HG03469 (cell line): Measurements from ENCODE around the gene CHCHD5.
"Not testable (repeated sequence)": the region's sequence is repeated elsewhere in the genome, so short reads cannot be mapped to it uniquely, and the experiment has no call there.

Experiments
- ATAC-seq: cut with Tn5 transposase; IDR thresholded peaks from one replicate; pipeline ENCODE4 v1.9.1; 2021; ENCODE audit warnings: mild to moderate bottlenecking, moderate library complexity, moderate number of reproducible peaks; ENCODE audit not compliant: unreplicated experiment

The CHCHD5 gene, protein sequence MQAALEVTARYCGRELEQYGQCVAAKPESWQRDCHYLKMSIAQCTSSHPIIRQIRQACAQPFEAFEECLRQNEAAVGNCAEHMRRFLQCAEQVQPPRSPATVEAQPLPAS

DNA sequence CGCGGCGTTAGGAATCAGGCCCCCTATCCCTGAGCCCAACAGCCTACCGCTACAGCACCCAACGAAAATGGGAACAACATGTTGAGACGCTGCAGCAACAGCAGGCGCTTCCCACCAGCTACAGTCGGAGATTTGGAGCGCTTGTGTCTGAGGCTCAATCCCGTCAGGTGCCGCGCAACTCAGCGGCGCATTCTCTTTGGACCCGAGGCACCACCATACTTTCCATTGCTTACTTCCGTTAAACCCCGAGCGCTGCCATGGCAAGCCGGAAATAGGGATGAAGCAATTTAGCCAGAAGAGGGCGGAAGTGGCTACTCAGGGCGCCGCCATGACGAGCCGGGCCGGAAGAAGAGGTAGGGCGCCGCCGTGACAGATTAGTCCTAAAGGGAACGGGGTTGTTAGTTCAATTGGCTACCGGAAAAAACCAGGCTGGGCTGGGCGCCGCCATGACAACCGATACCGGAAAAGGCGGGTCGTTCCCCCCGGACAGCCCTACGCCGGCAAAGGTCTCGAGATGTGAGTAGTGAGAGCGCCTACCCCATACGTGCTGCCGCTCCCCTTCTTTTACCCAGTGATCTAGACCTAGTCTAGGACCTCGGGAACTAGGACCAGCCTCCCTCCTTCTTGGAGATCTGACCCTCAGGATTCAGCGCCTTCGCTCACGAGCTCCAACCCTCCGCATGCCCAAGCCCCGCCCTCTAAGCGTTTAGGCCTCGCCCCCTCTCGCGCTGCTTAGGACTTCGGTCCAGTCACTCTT lies at the start of gene CHCHD5:
CHCHD5 (plus strand) TSS at position 476 of the 757 bp plus-strand sequence; CDS start at position 515, 39 bp downstream.
- peak; percentile 68 for ATAC-seq

DNA sequence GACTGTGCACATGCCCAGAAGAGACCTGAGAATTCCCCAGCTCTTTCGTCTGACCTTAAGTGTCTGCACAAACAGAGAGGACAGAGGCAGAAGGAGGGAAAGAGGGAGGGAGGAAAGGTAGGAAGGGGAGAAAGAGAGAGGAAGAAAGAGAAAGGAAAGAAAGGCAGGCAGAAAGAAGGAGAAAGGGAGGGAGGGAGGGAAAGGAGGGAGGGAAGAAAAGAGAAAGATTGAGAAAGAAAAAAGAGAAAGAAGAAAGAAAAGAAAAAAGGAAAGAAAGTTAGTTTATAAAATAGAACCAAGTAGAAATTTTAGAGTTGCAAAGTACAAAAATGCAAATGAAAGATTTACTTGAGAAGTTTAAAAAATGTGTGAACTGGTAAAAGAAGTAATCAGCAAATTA lies 49.6 kb upstream of the CHCHD5 start:
- ATAC-seq, result no peak

DNA sequence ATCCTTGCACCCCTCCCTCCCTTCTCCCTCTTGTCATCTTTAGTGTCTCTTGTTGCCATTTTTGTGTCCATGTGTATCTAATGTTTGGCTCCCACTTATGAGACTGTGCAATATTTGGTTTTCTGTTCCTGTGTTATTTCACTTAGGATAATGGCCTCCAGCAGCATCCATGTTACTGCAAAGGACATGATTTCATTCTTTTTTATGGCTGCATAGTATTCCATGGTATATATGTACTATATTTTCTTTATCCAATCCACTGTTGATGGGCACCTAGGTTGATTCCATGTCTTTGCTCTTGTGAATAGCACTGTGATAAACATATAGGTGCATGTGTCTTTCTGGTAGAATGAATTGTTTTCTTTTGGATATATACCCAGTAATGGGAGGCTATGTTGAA lies 47.7 kb upstream of the CHCHD5 start:
- ATAC-seq, result not testable (repeated sequence)

DNA sequence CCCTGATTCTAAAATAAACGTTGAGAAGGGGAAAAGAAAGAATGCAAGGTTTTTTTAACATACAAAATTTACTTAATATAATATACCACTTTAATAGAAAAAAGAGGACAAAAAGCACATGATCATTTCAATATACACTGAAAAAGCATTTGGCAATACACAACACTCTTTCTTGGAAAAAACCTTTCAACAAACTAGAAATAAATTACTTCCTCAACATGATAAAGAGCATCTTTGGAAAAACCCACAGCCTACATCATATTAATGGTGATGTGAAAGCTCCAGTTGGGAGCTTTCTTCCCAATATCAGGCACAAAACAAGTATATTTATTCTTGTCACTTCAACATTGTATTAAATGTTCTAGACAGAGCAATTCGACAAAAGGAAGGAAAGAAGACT lies 45.1 kb upstream of the CHCHD5 start:
- no peak for ATAC-seq

DNA sequence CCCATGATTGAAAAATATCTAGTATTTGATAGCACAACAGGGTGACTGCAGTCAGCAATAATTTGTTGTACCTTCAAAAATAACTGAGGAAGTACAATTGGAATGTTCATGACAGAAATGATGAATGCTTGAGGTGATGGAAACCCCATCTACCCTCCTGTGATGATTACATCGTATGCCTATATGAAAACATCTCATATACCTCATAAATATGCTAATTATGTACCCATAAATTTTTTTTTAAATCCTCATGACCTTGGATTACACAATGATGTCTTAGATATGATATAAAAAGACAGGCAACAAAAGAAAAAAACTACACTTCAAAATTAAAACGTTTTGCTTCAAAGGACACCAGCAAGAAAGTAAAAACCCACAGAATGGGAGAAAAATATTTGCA lies 43.5 kb upstream of the CHCHD5 start:
- no peak for ATAC-seq

DNA sequence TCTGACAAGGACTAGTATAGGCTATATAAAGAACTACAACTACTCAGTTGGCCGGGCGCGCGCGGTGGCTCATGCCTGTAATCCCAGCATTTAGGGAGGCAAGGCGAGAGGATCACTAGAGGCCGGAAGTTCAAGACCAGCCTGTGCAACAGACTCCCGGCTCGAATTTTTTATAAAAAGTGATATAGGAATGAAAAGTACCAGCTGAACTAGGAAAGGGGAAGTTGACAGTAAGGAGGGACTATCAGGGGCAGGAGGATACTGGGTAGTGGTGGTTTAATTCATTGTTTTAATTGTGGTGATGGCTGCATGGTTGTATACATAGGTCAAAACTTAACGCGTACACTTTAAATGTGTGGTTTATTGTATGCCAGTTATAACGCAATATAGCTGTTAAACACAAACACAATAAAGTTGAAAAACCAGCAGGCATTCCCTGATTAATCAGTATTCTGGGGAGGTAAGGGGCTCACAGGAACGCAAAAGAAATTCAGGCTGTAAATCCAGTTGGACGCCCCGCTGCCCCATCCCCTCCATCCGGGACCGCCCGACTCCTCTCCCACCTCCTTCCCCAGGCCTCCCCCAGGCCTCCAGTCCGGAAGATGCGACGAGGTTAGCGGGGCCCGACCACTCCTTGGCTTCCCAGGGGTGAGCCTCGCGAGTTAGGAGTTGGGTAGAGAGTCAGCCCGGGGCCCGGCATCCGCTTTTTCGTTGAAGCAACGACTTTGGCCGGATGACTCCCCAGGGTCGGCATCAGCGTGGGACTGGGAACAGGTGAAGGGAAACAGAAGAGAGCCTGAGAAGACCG lies 42.9 kb upstream of the CHCHD5 start:
- peak; percentile 14 for ATAC-seq

DNA sequence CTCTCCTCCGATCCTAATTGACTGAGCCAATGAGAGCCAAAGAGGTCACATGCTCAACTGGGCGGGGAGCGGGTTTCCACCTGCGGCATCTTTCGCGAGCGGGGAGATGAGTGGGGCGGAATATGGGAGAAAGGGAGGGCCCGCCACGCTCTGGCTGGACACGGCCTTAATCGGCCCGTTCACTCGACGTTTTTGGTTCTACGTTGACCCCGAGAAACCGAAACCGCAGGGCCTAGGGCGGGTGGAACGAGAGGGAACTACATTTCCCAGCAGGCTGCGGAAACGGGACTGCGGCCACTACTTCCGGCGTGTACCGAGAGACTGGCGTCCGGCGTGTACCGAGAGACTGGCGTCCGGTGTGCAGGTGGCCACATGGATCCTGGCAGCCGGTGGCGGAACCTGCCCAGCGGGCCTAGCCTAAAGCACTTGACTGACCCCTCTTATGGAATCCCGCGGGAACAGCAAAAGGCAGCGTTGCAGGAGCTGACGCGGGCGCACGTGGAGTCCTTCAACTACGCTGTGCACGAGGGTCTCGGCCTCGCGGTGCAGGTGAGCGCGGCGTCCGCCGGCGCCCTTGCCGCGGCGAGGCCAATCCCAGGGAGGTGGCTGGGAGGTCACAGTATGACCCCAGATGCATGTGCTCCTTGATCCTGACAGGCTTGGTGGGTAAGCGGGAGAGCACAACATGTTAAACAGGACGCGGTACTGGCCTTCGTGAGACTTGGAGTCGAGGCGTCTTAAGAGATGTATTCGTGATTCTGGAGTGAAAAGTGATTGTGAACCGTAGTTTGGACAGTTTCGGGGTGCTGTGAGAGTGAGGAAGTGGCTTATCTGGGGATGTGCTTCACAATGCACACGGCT lies 42.1 kb upstream of the CHCHD5 start, which contains the start of gene POLR1B:
POLR1B (plus strand) TSS at position 343 of the 861 bp plus-strand sequence; CDS start at position 373, 30 bp downstream.
- peak; percentile 63 for ATAC-seq

DNA sequence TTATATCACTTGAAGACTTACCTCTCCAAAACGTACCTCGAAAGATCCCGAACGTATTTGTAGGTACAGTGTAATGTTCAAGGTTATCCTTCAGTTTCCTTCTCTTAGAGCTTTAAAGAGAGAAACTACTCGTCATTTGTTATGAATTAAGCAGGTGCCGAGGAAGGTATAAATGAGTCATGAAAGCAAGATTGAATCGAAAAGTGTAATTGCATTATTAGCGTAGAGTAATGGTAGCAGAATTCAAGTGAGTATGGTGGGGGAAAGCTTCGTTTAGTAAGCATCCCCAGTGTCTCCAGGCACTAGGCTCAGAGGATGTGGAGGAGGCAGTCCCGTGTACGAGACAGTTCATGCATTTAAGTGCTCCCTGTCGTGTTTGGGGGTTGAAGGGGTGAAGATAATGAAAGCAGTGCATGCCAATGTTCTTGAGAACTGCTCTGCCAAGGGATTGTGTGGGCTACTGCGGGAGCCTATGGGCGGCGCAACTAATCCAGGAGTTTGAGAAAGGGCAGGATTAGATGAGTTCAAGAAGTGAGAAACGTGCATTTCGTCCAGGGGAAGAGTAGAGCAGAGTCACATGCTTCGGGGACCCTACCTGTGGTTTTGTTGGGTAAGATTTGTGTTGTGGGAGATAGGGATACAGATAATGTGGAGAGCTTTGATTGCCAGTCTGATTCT lies 41.3 kb upstream of the CHCHD5 start:
- no peak for ATAC-seq

DNA sequence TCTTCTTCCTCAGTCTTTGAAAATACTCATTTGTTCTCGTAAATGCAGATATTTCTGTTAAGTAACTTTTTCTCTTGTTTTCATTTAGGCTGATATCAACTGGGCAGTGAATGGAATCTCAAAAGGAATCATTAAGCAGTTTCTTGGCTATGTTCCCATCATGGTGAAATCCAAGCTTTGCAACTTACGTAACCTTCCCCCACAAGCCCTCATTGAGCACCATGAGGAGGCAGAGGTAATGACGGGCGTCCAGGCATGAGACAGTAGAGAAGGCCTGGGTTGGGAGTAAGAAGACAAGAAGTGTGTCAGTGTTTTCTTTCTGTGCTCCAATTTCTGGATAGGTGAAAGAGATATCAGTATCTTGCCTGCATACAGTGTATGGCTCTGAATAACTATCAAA lies 37.1 kb upstream of the CHCHD5 start:
- ATAC-seq, result no peak

DNA sequence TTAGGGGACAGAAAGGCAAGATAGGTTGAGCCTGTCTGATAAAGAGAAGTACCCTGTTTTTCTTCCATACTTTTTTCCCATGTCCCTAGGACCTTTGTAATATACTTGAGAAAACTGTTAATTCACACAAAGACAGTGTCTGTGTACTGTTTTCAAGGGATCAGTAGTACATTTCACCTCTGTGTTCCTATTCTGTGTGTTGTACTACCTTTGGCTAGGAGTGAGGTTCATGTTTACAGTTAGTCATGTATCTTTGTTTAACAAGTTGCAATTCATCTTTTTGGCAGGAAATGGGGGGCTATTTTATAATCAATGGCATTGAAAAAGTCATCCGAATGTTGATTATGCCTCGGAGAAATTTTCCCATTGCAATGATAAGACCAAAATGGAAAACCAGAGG lies 35.4 kb upstream of the CHCHD5 start:
- ATAC-seq, result no peak

DNA sequence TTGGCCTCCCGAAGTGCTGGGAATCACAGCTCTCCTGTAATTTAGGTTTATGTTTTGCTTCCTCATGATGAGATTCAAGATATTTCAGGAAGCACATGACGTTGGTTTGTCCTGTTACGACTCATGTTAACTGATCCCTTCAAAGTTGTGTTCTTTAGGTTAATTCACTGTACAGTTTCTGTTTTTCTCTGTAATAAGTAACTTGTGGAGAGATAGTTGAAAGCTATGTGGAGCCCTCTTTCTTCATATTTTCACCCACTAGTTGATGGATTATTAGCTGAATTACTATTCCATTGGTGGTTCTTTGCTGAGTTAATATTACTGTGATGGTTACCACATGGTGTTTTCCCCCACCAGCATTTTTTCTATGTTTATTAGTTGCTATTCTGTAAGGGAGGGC lies 18.3 kb upstream of the CHCHD5 start:
- no peak for ATAC-seq

DNA sequence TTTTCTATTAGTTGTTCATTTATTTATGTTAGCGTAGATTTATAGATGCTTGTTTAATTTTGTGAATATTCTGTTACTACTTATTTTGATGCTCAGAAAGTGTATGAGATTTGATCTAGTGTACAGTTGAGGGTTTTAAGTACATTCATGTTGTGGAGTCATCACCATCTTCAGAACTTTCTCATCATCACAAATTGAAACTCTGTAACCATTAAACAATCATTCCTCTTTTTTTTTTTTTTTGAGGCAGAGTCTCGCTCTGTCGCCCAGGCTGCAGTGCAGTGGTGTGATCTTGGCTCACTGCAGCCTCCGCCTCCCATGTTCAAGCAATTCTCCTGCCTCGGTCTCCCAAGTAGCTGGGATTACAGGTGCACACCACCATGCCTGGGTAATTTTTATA lies 17.9 kb upstream of the CHCHD5 start:
- ATAC-seq, result not testable (repeated sequence)

DNA sequence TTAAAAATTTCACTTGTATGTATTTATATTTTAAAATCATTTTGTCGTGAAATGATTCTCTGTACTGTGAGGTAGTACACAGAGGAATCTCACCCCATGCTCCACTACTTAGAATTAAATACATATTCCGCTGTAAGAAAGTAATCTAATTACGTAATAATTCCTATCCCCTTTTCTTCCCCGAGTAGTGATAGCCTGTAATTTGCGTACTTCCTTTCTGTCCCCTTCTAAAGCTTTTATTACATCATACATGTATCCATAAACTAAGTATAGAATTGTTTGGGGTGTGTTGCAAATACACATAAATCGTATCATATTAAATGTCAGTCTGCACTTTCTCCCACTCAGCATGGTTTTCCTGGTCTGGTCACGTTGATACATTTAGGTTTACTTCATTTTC lies 12.4 kb upstream of the CHCHD5 start:
- no peak for ATAC-seq

DNA sequence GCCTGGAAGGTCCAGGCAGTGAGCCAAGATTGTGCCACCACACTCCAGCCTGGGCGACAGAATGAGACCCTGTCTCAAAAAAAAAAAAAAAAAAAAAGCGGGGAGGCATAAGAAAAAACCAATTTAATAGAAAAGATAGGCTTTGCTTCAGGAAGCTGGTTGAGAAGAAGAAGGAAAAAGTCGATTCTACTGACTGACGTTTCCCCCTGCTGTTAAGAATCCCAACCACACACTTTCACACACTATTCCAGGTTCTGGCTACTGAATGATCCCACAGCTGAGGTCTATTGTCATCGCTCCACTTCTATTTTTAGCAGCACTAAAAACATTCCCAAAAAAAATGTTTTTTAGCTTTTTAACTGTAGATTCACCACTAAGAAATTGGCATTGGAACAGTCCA lies 6.7 kb upstream of the CHCHD5 start:
- no peak for ATAC-seq

DNA sequence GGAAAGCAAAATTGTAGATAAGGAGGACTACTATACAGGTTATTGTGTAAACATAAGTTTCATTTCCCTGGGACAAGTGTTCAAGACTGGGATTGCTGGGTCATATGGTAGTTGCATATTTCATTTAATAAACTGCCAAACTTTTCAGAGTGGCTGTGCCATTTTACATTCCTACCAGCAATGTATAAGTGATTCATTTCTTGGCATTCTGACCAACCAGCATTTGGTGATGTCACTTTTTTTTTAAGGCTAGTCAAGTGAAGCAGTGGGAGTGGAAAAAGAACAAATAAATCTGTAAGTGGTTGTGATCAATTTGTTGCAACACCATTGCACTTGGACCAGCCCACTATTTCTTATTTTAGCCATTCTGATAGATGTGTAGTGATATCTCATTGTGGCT lies 5.2 kb upstream of the CHCHD5 start:
- ATAC-seq, result no peak

DNA sequence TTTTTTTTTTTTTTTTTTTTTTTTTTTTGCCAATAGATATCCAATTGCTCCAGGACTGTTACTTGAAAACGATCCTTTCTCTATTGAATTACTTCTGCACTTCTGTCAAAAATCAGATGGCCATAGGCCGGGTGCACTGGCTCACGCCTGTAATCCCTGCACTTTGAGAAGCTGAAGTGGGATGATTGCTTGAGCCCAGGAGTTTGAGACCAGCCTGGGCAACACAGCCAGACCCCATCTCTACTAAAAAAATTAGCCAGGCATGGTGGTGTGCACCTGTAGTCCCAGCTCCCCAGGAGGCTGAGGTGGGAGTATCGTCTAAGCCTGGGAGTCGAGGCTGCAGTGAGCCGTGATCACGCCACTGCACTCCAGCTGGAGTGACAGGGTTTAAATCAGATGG lies 4.3 kb upstream of the CHCHD5 start:
- ATAC-seq, result no peak

DNA sequence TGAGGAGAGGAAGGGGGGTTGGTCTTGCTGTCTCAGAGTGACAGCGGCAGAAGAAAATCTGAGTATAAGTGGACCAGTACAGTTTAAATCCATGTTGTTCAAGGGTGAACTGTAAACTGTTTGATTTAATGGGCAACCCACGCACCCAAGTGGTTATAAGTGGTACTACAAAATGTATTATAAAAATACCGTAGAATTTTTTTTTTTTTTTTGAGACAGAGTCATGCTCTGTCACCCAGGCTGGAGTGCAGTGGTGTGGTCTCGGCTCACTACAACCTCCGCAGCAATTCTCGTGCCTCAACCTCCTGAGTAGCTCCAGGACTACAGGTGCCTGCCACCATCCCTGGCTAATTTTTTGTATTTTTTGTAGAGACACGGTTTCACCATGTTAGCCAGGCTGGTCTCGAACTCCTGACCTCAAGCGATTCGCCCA lies 2.1 kb upstream of the CHCHD5 start:
- ATAC-seq, result no peak

DNA sequence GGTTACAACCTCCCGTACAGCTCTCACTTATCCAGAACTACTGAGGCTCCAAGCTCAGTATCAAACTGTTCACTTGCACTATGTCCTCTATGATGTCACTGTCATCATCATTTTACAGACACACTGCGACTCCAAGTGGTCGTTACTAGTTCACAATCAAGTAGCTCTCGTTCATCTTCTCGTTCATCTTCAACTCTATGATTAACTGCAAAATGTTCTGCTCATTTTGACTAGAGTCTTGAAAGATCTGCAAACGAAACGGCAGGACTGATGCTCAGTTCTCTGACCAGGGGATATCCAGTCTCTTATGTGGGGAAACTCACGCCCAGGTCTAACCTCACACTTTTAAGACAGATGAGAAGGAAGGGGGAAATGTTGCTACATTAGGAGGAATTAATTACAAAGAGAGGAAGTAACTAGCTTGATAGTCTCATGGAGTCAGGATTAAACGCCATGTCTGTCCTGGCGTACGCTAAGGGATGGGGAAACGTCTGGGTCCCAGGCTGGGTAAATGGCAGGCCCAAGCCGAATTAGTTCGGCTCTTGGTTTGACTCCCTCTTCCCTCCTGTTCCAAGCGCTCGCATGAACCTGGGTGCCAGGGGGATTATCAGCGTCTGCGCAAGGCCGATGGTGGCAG lies 794 bp upstream of the CHCHD5 start:
- no peak for ATAC-seq

DNA sequence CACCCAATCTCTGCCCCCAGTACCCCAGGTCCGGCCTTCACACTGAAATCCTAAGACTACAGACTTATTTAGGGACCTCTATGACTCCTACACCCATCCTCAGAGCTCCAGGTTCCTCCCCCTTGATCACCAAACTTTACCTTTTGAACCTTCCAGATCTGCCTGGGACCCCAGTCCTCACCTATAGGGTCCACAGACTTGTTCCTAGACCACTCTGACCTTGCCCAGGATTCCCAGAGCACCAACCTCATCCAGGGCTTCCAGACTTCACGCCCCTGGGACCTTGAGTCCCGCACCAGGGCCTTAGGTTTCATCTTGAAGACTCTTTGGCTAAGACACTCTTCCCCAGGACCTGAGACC lies 462 bp downstream of the CHCHD5 start:
- ATAC-seq, result no peak

DNA sequence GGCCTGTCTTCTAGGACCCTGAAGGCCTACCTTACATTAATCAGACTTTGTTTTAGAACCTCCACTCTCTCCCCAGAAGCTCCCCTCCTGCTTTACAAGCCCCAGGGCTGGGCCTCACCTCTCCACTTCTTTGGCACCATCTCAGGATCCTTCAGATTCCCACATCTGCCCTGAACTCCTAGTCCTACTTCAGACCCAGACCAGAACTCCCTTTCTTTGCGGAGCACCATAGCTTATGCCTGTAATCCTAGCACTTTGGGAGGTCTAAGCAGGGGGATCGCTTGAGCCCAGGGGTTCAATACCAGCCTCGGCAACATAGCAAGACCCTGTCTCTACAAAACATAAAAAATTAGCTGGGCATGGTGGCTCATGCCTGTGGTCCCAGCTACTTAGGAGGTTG lies 991 bp downstream of the CHCHD5 start:
- ATAC-seq, result no peak
